Measurements from ENCODE around the gene MEGF6.

Gene MEGF6

DNA sequence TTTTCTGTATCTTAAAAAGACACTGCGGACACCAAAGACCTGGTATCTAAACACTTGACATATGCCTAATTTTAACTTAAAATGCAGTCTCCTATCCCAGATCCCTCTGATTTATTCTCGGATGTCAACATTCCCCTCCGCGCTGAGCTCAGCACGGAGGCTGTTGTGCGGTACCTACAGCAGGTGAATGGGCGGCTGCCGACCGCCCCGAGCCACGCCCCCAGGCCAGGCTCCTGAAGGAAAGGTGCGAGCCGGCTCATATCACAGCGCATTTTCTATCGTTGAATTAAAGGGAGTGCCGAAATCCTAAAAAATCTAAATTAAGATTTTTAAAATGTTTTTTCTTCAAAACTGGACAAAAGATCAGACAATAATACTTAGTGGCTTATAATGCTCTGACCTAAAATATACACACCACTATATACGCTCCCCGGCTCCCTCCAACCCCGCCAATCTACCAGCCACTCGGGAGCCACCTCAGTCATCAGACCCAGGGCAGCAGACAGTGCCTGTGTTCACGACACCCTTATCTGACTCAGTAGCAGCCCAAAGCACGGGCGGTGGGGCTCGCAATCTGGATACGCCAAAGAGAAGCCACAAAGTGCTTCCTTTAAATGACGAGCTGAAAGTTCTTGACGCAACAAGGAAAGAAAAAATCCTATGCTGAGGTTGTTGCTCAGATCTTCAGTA, 34.5 kb upstream of the MEGF6 start:
- DNase-seq, result no peak

DNA sequence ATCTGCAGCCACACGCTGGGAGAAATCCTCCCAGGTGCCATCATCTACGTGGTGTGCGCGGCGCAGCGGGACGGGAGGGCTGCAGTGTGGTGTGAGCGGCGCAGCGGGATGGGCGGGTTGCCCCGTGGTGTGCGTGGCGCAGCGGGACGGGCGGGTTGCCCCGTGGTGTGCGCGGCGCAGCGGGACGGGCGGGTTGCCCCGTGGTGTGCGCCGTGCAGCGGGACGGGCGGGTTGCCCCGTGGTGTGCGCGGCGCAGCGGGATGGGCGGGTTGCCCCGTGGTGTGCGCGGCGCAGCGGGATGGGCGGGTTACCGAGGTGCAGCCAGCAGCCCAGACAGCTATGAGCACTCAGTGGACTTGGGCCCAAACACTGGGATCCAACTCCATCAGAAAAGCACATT, 33.9 kb upstream of the MEGF6 start:
- DNase-seq, result no peak

DNA sequence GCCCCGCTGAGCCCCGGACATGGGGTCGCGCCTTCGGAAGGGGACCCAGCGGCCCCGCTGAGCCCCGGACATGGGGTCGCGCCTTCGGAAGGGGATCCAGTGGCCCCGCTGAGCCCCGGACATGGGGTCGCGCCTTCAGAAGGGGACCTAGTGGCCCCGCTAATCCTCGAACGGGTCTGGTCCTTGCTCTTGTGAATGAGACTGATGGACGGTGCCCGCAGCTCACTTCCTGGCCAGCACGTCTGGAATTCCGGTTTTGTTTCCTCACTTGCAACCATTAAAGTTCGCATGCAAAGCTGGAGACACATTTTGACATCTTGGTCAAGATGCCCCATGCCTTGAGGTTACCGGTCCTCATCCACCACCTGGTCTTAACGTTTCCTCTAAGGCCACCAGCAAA, 33.0 kb upstream of the MEGF6 start:
- DNase-seq, result no peak

DNA sequence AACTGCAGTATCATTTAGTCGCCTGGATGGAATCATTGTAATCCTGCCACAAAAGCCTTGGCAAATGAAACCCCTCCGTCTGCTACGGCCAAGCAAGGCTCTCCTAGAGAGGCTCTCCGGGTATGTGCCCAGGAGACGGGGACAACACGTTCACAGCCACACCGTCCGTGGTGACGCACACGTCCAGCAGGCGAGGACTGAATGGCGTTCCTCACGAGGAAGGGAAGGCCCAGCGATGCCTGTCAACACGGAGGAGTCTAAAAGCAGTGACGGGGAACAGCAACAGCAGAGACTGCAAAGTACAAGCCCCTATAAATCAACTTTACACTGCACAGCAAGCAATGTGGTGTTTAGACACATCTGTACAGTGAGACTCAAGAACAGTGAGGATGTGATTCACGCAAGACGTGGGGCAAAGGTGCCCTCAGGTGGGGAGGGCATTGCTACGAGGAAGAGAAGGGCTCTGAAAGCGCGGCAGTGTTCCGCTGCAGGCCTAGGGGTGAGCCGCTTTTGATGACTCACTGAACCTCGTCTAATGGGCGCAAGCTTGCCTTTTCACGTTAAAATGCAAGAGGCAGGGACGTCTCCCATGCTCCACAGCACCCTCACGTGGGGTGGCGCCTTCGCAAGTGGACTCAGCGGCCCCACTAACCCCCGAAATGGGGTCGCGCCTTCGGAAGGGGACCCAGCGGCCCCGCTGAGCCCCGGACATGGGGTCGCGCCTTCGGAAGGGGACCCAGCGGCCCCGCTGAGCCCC, 31.8 kb upstream of the MEGF6 start:
- no peak for DNase-seq

DNA sequence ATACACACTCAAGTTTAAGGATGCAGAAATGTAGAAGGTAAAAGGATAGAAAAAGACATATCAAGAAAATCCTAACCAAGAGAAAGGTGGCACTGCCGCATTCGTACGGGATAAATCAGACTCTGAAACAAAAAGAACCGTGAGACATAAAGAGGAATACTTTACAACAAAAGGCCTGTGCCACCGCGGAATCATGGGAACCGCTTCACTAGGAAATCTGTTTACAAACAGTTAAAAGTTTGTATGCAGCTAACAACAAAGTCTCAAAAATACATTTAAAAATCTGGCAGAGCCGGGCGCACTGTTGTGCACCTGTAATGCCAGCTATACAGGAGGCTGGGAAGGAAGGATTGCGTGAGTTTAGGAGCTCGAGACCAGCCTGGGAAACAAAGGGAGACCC, 30.5 kb upstream of the MEGF6 start:
- no peak for DNase-seq

DNA sequence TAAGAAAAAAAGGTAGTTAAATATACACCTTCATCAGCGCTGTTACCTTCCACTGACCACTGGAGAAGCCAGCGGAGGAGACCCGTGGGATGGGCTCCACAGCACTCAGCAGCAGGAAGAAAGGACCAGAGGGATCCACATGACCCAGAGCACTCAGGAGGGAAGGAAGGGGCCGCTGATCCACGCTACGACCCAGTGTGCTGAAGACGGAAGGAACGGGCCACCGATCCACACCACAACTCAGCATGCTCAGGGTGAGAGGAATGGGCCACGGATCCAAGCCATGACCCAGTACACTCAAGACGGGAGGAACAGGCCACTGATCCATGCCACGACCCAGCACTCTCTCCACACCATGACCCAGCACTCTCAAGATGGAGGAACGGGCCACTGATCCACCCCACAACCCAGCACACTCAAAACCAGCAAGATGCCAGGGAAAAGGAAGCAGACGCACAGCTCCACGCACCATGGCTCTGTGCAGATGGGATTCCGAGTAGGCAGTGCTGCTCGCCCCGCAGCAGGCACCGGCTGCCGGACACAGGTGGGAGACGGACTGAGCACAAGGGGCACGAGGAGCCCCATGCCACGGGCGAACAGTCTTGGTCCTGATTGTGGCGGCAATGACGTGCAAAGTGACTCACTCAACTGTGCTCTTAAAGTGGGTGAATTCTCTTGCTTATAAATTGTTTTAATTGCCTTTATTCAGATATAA, 29.9 kb upstream of the MEGF6 start:
- no peak for DNase-seq

DNA sequence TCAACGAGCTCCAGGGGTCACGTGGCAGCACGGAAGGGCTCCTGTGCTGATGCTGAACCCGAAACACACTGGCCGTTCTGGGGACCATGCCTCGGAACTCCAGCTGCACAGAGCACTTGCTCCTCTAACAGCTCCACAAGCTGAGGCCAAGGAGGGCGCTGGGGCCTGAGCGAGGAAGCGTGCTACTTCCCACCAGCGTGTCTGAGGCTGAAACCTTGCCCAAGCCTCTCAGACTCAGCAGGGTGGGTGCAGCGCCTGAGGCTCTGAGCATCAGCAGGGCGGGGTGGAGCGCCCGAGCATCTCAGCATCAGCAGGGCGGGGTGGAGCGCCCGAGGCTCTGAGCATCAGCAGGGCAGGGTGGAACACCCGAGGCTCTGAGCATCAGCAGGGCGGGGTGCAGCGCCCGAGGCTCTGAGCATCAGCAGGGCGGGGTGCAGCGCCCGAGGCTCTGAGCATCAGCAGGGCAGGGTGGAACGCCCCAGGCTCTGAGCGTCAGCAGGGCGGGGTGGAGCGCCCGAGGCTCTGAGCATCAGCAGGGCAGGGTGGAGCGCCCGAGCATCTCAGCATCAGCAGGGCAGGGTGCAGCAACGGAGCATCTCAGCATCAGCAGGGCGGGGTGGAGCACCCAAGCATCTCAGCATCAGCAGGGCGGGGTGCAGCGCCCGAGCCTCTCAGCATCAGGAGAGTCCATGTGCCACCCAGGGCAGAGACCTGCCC, 29.0 kb upstream of the MEGF6 start:
- no peak for DNase-seq

DNA sequence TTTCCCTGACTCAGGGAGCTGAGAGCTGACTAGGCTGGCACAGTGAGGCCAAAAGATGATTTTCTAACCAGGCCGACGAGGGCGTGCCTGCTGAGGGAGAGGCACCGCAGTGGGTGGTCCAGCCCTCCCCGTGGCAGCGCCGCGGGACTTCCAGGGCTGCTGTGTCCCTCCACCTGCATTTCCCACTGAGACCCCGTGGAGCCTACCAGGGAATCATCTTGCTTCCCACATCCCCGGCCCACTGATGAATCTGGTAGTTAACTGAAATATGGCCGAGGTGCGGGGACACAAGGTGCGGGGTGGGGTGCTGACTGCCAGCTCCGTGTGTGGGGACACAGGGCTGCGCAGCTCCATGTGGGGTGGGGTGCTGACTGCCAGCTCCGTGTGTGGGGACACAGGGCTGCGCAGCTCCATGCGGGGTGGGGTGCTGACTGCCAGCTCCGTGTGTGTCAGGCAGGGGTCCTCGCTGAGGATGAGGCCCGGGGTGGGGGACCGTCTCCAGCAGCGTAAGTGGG, 28.1 kb upstream of the MEGF6 start:
- DNase-seq, result no peak

DNA sequence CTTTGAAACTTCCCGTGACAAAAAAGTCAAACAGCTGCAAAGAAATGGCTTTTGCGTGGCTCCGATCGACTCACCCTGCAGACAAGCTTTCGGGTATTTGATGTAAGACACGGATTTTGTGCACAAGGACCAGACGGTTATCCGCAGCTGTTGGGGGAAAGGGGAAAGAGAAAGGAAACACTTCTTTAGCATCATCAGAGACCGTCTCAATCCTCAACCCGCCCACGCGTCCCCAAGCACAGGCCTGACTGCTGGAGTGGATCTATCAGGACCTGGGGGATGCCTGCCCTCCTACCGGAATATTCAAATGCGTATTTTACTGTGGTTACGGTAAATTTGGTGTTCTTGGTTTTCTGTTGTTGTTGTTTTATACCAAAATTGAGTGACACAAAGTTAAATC, 27.4 kb upstream of the MEGF6 start:
- DNase-seq, result no peak

DNA sequence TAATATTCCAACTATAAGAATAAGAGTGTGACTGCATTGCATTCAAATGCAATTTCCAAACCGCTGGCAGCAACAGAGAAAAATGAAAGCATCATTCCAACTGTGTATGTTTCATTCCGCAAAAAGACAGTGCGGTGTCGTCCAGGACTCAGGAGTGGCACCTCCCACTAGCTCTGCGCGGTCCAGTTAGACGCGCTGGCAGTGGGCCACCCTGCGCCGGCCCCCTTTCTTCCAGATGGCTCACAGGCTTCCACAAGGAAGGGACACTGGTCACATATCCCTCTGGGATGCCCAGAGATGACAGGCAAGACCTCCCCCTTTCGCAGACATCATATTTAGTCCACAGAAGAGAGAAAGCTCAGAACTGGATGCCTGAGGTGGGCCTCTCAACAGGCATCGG, 26.7 kb upstream of the MEGF6 start:
- no peak for DNase-seq

DNA sequence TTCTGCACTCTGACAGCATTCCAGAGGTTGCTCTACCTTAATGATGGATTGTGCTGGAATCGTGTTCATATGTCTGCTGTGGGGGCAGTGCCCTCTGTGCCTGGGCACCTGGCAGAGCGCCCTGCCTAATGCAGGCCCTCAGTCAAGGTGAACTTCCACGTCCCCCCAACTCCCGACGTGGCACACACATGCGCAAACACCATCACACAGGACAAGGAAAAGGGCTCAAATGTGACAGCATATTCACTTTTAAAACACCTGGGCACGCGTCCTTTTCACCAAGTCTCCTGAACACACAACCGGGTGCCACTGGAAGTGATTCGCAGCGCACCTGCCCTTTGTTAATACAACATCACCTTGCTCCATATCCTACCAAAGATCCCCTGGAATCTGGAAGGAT, 25.2 kb upstream of the MEGF6 start:
- DNase-seq, result no peak

DNA sequence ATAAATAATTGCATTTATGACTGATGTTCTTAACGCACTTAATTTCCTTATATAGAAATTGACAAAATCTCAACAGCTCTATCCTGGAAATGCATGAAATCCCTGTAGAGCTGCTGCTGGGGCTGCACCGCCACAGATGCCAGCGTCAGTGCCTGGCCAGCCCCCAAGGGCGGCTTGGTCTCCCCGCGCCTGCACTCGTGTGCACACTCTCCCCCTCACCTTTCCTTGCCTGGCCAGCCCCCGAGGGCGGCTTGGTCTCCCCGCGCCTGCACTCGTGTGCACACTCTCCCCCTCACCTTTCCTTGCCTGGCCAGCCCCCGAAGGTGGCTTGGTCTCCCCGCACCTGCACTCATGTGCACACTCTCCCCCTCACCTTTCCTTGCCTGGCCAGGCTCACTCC, 24.8 kb upstream of the MEGF6 start:
- DNase-seq, result no peak

DNA sequence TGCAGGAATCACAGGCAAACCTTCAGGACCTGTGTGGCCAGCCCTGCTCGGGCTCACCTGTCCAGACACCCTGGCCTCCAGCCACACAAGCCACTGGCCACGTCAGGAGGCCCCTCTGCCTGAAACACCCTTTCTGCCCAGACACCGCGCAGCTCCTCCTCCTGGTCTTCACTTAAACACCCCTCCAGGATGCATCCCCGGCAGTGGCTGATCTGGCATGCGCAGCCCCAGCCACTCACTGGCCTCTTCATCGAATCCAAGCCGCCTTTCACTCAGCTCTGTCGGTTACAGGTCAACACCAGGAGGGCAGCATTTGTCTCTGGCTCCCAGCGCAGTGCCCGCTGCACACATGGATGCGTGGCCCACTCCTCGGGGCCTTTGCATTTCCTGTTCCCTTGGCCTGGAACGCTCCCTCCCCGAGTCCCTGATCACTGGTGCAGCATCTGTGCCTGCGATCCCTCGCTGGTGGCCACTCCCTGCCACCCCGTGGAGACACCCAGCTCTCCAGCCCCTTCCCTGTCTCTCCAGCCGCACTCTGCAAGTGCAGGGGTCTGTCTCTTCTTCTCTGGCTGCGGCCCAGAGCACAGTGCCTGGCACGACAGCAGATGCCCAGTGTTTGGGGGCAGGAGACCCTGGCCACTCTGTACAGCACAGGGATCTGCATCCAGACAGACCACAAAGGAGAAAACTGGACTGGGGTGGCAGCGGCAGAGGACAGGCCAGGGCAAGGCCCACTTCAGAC, 22.9 kb upstream of the MEGF6 start:
- DNase-seq, result no peak

DNA sequence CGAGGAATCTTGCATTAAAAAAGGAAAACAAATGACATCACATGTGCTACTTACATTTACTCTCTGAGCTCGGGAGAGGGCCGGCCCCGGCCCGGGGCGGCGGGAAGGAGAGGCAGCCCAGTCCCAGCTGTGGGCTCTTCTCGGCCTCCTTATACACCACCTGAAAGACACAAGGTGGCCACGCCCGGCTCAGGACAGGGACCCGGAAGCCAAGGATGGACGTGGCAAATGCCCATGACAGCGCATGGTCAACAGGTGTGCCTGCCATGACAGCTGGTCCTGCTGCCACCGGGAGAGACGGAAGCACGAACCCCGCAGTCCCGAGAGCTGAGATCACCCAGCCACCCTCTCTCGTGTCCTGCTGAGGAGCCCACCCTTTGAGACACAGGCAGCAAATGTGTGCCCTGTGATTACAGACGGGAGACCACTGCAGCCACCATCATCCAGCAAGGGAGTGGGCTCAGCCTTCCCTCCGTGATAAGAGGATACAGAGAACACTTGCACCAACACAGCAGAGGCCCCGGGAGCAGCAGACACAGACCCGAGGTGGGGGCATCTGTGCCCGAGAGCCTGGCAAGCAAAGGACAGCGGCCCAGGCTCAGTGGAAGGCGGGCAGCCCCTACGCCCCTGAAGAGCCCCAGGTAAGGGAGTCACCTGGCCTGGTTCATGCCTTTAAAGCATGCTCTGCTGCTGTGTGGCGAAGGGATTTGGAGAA, 22.2 kb upstream of the MEGF6 start:
- no peak for DNase-seq

DNA sequence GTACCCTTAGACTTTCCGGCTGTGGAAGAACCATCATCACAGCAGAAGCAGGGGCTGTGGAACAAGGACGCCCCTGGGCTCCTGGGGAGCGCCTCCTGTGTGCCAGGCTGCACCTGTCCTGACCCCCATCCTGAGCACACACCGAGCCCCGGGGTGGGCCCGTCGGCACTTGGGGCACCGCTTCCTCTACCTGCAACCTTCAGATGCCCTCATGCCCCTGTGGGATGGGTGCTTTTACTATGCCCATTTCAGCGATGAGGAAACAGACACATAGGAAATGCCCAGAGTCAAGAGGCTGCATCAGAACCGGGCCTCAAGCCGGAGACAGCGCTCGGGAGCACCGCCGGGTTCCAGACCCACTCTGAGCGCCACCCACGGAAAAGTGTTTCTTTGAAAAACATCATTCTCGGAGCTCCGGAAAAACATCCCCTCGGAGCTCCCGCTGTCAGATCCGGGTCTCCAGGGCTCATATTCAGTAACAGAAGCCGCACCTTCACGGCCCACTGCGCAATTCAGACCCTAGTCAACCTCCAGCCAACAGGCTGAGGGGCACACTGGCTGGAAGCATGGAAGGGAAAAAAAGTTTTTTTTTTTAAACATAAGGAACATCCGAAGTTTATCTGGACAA, 21.5 kb upstream of the MEGF6 start:
- DNase-seq, result no peak

DNA sequence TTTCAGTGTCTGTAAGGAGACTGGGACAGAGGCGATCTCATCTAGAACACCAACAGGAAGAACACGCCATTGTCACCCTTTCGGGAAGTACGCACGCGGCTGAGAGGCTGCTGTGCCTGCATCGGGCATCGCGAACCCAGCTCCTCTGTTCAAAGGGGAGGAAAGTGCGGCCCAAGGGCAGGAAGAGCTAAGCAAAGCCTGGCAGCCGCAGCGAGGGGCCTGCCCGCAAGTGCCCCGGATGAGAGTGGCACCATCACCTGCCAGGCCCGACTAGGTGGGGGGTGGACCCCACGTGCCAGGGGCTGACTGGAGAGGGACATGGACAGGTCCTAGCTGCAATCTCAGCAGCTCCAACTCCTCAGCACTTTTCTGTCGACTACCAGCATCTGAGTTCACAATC, 21.0 kb upstream of the MEGF6 start:
- DNase-seq, result no peak

DNA sequence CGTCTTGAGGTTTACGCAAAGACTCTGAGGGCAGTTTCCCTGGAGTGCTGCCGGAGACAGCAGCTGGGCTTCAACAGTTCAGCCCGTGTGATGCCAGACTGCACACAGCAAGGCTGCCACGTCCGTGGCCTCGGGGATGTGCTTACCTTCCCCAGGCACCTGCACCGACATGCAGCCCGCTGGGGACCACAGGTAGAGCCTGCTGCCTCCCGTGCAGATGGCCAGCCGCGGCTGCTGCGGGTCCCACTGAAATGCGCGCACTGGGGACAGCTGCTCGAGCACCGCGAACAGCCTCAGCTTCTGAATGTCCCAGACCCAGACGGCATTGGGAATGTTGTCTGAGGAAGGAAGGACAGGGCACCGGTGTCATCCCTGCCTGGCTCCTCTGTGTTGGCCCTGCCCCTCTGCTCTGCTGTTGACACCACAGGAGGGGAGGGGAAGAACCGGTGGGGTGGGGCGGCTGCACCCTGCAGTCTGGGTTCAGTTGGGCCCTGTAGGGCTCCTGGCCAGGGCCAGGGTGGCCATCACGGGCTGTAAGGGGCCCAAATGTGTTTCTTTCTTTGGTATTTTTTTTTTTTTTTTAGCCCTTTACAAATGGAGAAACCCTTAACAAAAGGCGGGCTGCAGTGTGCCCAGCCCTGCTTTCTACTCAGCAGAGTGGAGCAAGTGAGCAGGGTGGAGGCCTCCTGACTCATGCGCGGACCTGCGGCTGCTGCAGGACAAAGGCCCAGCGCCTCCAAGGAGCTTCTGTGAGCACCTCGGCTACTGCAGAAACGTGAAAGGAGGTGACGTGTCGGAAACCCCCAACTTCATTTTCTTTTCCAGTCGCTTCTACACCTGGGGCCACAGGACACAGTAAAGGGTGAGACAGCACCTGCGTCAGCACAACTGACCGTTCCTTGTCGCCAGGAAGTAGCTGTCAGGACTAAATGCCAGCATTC, 20.3 kb upstream of the MEGF6 start:
- no peak for DNase-seq

DNA sequence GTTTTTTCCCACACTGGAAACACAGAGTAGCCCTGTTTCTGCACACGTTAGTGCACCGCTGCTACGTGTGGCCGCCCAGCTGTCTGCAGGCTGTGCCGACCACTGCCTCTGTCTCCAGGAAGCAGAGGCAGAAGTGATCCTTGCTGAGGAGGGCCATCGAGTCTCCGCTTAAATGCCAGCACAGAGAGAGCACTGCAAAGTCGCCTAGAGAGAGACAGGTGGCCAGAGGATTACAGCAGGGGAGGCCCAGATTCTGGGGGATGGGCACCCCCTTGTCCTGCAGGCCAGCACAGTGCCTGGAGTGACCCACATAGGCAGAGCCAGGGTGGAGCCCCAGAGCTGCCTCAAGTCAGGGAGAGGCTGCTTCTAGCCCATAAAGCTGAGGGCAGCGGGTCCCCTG, 19.6 kb upstream of the MEGF6 start:
- no peak for DNase-seq

DNA sequence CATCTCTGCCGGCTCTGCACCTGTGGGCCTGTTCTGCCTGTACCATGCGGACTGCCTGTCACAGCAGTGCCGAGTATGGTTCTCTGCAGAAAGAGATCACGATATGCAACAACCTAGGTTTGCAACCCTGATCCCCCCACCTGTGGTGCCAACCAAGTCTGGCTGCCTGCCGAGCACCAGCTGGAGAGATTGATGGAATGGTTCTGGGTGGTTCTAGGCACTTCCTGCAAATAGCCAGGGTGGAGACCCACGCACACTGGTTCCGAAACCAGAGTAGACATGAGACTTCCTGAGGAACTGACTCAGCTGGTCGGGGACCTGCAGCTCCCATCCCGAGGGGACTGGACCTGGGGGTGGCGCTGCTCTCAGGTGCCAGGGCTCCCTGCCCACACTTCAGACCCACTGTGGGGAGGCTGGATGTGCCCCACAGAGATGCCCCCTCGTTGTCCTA, 18.9 kb upstream of the MEGF6 start:
- DNase-seq, result no peak

DNA sequence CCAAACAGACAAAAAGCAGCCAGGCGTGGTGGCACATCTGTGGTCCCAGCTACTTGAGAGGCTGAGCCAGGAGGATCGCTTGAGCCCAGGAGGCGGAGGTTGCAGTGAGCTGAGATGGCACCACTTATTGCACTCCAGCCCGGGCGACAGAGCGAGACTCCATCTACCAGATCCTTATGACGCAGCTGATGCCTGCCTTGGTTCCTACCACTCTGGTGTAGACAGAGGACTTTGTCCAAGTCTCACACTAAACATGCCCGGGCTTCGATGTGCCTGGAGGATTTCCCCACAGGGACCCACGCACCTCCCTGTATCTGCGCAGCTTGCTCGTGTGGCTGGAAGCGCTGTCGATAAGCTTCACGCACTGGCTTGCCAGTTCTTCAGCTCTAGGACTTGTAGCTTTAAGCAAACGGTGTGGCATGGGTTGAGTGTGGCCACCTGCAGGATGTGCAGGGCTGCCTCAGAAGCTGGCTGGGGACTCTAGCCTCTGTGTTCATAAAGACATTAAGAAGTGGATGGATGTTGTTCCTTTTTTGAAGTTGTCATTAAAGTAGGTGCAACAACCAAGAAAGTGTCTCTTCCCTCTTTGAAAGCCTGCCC, 18.4 kb upstream of the MEGF6 start:
- no peak for DNase-seq

Measured in activated CD4-positive, alpha-beta T cell treated with anti-CD3 and anti-CD28 coated beads, Interleukin-2, amount 50 U/mL, for 16 hours (primary cell).